HEK293 (cell line): Measurements from ENCODE around the gene RGPD4.
"Not testable (repeated sequence)": the region's sequence is repeated elsewhere in the genome, so short reads cannot be mapped to it uniquely, and the experiment has no call there.

Experiments
- CTCF ChIA-PET: fragments of 350-600 bp; formaldehyde crosslinking; extraction: SDS; loops from one replicate; lab custom pipeline; 2021; ENCODE audit warnings: antibody characterized with exemption; lab: Yijun Ruan, JAX
- POLR2A ChIA-PET: fragments of 300-600 bp; formaldehyde crosslinking; extraction: SDS; loops from one replicate; lab custom pipeline; 2020; ENCODE audit warnings: antibody characterized with exemption, inconsistent platforms; lab: Yijun Ruan, JAX
- H3K27ac ChIP-seq: fragments of 200-500 bp; sonication (Bioruptor generic); 2 replicates; pipeline ENCODE4 v1.5.1; 2014; ENCODE audit warnings: low read depth, low read length, control low read depth, inconsistent platforms; ENCODE audit errors: extremely low read depth
- H3K36me3 ChIP-seq, 2 experiments: fragments of 200-500 bp in 1 of 2; sonication (Bioruptor generic) in 1 of 2; 1 replicate in 1 of 2; 2 replicates in 1 of 2; pipeline ENCODE4 v1.5.1; 2014 to 2017; ENCODE audit warnings: inconsistent platforms in 2 of 2, low read length in 2 of 2; ENCODE audit not compliant: control insufficient read depth in 2 of 2, insufficient read depth in 1 of 2
- H3K4me1 ChIP-seq: fragments of 200-500 bp; sonication (Bioruptor generic); 2 replicates; pipeline ENCODE4 v1.5.1; 2014; ENCODE audit warnings: mild to moderate bottlenecking, low read length, inconsistent platforms; ENCODE audit not compliant: control insufficient read depth, insufficient read depth
- H3K4me3 ChIP-seq: 2 replicates; pipeline ENCODE4 v1.5.1; 2011; ENCODE audit warnings: low read depth, mild to moderate bottlenecking, control low read depth, low read length, moderate library complexity
- H3K9me3 ChIP-seq: fragments of 200-500 bp; sonication (Bioruptor generic); 2 replicates; pipeline ENCODE4 v1.5.1; 2014; ENCODE audit warnings: low read depth, low read length, inconsistent platforms; ENCODE audit not compliant: control insufficient read depth, insufficient read depth
- EGR2 ChIP-seq: fragments of 450-650 bp; formaldehyde crosslinking; IDR thresholded peaks from 2 replicates; pipeline ENCODE4 v1.5.1; 2016; ENCODE audit warnings: low read depth, missing biosample characterization, missing genetic modification characterization
- ZNF132 ChIP-seq: fragments of 450-650 bp; formaldehyde crosslinking; IDR thresholded peaks from 2 replicates; pipeline ENCODE4 v1.5.1; 2017; ENCODE audit warnings: missing biosample characterization, missing genetic modification characterization, borderline replicate concordance
- ZNF341 ChIP-seq: fragments of 450-650 bp; formaldehyde crosslinking; IDR thresholded peaks from 2 replicates; pipeline ENCODE4; 2016; ENCODE audit warnings: low read depth, missing biosample characterization, missing genetic modification characterization
- ZNF596 ChIP-seq: fragments of 450-650 bp; IDR thresholded peaks from 2 replicates; pipeline ENCODE4 v1.5.0; 2018; ENCODE audit warnings: missing biosample characterization, mild to moderate bottlenecking, missing genetic modification characterization, moderate library complexity
- ZNF654 ChIP-seq: fragments of 450-650 bp; formaldehyde crosslinking; IDR thresholded peaks from 2 replicates; pipeline ENCODE4 v1.5.1; 2016; ENCODE audit warnings: low read depth, missing biosample characterization, missing genetic modification characterization
- TF ChIP-seq, protein P1 (sequence below): fragments of 450-650 bp; formaldehyde crosslinking; IDR thresholded peaks from 2 replicates; pipeline ENCODE4 v1.5.1; 2016; ENCODE audit warnings: missing biosample characterization, missing genetic modification characterization, borderline replicate concordance
- TF ChIP-seq, protein P2 (sequence below): fragments of 450-650 bp; formaldehyde crosslinking; IDR thresholded peaks from 2 replicates; pipeline ENCODE4 v1.5.1; 2016; ENCODE audit warnings: missing biosample characterization, missing genetic modification characterization

RGPD4 gene

DNA sequence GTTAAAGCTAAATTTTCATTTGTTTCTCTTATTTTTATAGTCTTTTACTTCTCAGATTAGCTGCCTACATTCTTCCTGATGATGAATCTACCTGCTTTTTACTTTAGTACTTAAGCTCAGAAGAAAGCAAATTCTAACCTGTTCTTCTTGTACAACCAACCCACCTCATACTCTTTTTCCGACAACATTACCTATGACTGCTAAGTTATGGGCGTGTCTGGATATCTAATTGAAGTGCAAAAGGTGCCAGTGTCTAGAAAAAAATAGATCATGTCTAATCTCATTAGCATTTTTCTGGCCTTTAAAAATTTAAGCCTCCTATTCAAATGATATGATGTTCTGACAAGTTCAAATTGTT, 1.5 kb upstream of the RGPD4 start (continued):
- TF ChIP-seq ZNF132 (tag by site-specific recombination) (no peak), EGR2 (tag by site-specific recombination) (no peak), ZNF596 (tag by site-specific recombination) (no peak), ZNF341 (tag by site-specific recombination) (no peak)
- TF ChIP-seq, protein P1, sequence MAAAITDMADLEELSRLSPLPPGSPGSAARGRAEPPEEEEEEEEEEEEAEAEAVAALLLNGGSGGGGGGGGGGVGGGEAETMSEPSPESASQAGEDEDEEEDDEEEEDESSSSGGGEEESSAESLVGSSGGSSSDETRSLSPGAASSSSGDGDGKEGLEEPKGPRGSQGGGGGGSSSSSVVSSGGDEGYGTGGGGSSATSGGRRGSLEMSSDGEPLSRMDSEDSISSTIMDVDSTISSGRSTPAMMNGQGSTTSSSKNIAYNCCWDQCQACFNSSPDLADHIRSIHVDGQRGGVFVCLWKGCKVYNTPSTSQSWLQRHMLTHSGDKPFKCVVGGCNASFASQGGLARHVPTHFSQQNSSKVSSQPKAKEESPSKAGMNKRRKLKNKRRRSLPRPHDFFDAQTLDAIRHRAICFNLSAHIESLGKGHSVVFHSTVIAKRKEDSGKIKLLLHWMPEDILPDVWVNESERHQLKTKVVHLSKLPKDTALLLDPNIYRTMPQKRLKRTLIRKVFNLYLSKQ (tag by site-specific recombination): no peak
- TF ChIP-seq, protein P2, sequence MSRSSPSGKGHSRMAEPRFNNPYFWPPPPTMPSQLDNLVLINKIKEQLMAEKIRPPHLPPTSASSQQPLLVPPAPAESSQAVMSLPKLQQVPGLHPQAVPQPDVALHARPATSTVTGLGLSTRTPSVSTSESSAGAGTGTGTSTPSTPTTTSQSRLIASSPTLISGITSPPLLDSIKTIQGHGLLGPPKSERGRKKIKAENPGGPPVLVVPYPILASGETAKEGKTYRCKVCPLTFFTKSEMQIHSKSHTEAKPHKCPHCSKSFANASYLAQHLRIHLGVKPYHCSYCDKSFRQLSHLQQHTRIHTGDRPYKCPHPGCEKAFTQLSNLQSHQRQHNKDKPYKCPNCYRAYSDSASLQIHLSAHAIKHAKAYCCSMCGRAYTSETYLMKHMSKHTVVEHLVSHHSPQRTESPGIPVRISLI (tag by site-specific recombination): no peak

GRCh38 chr2:107829514-107829913, 2.8 kb downstream of the RGPD4 start:
- H3K27ac ChIP-seq, CTCF ChIA-PET, H3K4me3 ChIP-seq, H3K4me1 ChIP-seq, POLR2A ChIA-PET, H3K36me3 ChIP-seq, H3K9me3 ChIP-seq: not testable (repeated sequence)

DNA sequence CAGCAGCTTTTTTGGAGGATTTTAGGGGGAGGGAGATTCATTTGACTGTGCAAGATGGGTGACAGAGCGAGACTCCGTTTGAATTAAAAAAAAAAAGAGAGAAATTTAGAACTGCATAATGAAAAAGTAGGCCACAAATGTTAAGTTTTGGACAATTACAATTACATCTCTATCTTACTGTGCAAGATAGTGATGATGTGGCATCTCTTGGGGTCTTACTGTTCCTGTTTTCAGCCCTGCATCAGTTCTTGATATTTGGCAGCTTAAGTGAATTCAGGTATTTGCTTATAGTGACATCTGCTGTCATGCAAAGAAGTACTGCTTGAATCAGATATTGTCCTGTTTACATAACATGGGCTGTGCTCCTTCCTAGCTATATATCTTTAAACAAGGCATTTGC, 6.5 kb downstream of the RGPD4 start:
- CTCF ChIA-PET: interaction anchor here (1.2 kb wide), 1 partner anchor 25 kb away, joined by 3 read pairs; no protein-coding TSS in a partner anchor
- H3K4me3 ChIP-seq, H3K4me1 ChIP-seq, H3K27ac ChIP-seq, POLR2A ChIA-PET, H3K9me3 ChIP-seq, H3K36me3 ChIP-seq: not testable (repeated sequence)

DNA sequence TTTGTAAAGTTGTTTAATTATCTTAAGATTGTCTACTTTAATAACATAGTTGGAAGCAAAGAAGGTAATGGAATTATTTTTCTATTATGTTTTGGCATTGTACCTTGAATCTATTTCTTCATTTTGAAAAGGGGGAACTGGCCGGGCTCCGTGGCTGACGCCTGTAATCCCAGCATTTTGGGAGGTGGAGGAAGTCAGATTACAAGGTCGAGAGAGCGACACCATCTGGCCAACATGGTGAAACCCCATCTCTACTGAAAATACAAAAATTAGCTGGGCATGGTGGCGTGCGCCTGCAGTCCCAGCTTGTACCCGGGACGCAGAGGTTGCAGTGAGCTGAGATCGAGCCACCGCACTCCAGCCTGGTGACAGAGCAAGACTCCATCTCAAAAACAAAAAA, 6.9 kb downstream of the RGPD4 start:
- H3K4me1 ChIP-seq, H3K36me3 ChIP-seq, H3K9me3 ChIP-seq, H3K27ac ChIP-seq, POLR2A ChIA-PET, H3K4me3 ChIP-seq: not testable (repeated sequence)
- CTCF ChIA-PET: interaction anchor here (1.2 kb wide), 1 partner anchor 25 kb away, joined by 3 read pairs; no protein-coding TSS in a partner anchor
- 0 out of 2 replicates have a peak, but pooled peaks have one; percentile 23 for TF ChIP-seq ZNF654 (tag by site-specific recombination)

DNA sequence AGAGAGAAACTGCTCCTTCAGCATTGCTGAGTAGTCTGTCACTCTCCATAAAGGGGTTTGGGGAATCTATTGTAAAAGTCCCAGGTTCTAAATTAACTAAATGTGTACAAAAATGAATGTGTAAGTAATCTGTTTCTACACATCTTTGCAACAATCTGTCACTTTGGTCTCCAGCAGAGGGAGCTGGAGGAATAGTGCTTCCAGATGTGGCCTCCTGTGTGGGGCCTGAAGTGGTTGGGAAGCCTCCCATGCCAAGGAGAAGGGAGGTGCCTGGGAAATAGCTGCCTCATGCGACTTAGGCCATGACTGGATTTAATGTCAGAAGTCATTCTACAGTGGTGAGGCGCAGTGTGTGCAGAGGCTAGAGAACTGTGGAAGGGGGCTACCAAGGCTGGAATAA, 89.4 kb downstream of the RGPD4 start:
- H3K4me3 ChIP-seq, H3K4me1 ChIP-seq, H3K27ac ChIP-seq, H3K9me3 ChIP-seq, H3K36me3 ChIP-seq, CTCF ChIA-PET, POLR2A ChIA-PET: not testable (repeated sequence)

- H3K27ac ChIP-seq, CTCF ChIA-PET, H3K4me1 ChIP-seq, H3K9me3 ChIP-seq, H3K36me3 ChIP-seq, POLR2A ChIA-PET, H3K4me3 ChIP-seq: not testable (repeated sequence)
Measured at GRCh38 chr2:107916696-107917370, 90.1 kb downstream of the RGPD4 start.
